GM21447 (cell line): ENCODE data around the gene PTH1R.

ENCODE experiments used
- ATAC-seq: cut with Tn5 transposase; IDR thresholded peaks from one replicate; pipeline ENCODE4 v1.9.1; 2021; ENCODE audit not compliant: unreplicated experiment

Gene PTH1R

DNA sequence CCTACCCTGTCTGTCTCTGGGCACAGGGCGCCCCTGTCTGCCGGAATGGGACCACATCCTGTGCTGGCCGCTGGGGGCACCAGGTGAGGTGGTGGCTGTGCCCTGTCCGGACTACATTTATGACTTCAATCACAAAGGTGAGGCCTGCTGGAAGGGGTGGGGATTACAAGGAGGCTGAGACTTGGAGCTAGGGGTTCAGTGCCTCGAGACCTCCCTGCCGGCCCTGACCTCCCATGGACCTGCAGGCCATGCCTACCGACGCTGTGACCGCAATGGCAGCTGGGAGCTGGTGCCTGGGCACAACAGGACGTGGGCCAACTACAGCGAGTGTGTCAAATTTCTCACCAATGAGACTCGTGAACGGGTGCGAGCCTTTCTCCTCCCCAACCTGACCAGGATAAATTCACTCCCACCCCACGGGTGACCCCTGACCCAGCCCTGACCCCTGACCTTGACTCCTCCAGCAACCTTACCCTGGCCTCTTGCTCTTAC lies 20.4 kb downstream of the PTH1R start:
- ATAC-seq = no peak

DNA sequence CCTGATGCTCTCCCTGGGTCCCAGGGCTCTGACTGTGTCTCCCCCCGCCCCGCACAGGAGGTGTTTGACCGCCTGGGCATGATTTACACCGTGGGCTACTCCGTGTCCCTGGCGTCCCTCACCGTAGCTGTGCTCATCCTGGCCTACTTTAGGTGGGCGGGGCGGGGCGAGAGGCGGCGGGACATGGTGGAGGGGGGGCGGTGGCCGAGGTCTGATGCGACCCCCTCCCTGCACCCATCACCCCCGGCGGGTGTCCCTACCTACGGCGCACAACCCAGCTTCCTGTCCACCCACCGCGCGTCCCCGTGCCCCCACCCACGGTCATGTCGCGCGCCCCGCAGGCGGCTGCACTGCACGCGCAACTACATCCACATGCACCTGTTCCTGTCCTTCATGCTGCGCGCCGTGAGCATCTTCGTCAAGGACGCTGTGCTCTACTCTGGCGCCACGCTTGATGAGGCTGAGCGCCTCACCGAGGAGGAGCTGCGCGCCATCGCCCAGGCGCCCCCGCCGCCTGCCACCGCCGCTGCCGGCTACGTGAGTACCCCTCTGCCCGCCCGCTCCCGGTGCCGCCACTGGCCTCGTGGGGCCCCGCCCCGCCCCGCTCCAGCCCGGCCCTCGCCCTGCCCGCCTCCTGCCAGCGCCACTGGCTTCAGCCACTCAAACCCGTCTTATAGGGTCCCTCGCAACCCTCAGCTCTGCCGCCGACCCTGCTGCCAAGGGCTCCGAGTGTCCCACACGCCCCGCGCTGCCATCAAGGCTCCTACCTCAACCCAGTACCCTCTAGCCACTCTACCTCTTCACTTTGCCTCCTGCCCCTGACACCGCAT lies 21.0 kb downstream of the PTH1R start:
- ATAC-seq = no peak

DNA sequence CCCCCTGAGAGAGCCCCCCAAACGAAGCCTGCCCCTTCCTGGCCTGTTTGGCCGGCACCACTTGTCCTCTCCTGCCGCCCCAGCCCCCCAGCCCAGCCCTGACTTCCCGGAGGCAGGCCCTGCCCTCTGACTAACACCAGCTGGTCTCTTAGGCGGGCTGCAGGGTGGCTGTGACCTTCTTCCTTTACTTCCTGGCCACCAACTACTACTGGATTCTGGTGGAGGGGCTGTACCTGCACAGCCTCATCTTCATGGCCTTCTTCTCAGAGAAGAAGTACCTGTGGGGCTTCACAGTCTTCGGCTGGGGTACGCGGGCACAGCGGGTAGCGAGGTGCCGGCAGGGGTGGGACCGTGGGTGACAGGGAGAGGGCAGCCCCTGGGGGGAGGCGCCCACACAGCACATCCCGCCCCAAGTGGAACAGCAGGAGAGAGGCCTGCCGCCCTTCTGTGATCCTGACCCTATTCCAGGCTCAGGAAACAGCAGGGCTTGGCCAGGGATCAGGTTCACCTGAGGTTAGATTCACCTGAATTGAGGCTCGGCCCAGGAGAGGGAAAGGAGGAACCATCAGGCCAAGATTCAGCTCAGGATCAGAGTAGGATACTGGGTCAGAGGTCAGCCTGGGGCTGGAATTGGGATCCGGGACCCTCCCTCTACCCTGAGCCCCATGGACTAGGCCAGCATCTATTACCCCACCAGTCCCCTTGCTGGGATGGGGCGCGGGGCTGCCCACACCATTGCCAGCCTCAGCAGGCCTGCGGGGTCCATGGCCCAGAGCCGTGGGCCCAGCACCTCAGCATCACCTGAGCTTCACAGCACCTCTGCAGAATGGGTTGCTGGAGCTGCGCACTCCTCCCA lies 21.9 kb downstream of the PTH1R start:
- no peak for ATAC-seq

DNA sequence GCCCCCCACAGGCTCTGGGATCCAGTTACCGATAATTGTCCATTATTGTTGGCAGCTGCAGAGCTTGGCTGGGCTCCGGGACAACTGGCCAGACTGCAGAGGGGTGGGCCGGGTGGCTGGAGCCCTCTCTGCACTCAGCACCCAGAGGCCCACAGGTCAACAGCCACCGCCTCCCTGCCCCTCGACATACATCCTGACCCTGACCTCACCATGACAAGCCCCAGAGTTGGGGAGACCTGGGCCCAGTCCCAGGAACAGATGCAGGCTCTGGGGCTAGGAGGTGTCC lies 22.4 kb downstream of the PTH1R start:
- no peak for ATAC-seq

DNA sequence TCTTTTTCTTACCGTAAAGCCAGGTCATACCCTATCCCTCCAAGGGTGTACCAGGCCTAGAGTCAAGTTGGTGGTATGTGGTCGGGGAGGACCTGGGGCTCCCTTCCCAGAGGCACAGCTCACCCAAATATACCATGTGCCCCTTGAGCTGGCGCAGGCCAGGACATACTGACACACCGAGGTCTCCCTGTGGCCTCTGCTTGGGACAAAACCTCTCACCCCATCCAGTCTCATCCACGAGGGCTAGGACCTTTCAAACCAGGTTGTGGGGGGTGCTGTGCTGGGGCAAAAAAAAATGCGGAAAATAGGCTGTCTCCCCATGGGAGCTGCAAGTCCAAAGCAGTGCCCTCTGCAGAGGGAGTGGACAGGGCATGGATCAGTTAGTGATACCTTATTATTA lies 22.8 kb downstream of the PTH1R start:
- ATAC-seq = no peak

DNA sequence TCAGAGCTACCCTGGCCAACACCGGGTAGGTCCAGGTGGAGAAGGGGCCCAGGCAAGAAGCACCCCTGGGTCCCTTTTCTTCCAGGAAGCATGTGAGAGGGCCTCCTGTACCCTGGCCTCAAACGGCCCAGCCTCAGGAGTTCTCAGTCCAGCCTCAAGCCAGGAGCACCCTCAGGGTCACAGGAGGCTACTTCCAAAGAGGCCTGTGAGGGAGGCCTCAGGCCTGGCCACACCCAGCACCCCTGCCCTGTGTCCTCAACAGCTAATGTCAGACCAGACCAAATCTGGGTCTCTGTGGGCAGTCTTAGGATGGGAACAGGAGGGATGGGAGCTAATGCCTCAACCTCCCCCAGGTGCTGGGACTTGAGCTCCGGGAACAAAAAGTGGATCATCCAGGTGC lies 23.5 kb downstream of the PTH1R start:
- ATAC-seq = no peak

DNA sequence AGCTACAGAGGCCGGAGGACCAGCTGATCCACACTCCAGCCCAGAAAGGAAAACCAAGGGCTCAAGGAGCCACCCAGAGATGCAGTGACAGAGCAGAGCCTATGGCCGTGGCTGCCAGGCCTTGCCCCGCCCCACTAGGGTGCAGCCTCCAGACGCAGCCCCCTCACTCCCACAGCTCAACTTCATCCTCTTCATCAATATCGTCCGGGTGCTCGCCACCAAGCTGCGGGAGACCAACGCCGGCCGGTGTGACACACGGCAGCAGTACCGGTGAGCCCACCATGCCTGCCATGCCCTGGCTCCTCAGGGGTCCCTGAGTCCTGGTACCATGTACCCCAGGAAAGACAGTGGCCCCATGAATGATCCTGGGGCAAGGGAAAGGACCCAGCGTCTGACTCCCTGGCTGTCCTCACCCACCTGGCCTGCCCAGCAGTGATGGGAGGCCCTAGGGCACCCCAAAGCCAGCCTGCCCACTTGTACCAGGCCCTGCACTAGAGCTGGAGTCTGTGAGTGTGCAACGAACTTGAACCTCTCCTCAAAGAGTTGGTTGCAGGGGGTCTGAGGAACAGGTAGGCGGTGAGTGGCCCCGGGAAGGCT lies 24.2 kb downstream of the PTH1R start:
- ATAC-seq = no peak

DNA sequence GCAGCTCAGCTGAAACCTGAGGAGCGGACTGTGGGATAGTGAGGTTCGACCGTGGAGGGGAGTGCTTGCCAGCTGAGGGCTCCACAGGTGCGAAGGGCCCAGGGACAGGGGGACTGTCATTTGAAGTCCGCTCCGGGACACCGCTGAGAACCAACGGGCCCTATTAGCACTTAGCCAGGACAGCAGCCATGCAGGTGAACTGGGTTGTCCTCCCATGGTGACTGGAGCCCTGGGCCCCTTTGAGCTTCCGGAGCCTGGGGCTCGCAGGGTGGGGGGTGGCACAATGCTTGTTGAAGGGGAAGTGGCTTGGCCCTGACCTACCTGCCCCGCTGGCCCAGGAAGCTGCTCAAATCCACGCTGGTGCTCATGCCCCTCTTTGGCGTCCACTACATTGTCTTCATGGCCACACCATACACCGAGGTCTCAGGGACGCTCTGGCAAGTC lies 24.7 kb downstream of the PTH1R start:
- no peak for ATAC-seq

DNA sequence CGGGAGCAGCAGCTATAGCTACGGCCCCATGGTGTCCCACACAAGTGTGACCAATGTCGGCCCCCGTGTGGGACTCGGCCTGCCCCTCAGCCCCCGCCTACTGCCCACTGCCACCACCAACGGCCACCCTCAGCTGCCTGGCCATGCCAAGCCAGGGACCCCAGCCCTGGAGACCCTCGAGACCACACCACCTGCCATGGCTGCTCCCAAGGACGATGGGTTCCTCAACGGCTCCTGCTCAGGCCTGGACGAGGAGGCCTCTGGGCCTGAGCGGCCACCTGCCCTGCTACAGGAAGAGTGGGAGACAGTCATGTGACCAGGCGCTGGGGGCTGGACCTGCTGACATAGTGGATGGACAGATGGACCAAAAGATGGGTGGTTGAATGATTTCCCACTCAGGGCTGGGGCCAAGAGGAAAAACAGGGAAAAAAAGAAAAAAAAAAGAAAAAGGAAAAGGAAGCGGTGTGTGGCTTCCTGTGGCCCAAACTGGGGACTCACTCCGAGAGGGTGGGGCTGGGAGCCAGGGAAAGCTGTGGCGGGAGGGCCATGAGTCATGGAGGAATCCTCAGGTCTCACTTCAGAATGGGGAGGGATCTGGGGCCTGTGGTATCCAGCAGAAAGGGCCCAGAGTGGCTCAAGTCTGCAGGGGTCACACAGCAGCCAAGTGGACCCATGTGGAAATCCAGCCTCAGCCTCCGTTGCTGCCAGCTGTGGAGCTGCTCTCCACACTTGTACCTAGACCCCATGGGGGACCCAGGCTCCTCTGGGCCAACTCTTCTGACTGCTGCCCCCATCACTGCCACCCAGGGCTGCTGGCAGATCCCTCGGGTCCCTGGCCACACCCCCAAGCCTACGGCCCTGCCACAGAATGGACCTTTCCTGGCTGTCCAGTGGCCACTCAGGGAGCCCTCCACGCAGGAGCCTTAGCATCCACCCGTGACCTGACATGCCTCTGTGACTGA lies 26.1 kb downstream of the PTH1R start:
- ATAC-seq = no peak

DNA sequence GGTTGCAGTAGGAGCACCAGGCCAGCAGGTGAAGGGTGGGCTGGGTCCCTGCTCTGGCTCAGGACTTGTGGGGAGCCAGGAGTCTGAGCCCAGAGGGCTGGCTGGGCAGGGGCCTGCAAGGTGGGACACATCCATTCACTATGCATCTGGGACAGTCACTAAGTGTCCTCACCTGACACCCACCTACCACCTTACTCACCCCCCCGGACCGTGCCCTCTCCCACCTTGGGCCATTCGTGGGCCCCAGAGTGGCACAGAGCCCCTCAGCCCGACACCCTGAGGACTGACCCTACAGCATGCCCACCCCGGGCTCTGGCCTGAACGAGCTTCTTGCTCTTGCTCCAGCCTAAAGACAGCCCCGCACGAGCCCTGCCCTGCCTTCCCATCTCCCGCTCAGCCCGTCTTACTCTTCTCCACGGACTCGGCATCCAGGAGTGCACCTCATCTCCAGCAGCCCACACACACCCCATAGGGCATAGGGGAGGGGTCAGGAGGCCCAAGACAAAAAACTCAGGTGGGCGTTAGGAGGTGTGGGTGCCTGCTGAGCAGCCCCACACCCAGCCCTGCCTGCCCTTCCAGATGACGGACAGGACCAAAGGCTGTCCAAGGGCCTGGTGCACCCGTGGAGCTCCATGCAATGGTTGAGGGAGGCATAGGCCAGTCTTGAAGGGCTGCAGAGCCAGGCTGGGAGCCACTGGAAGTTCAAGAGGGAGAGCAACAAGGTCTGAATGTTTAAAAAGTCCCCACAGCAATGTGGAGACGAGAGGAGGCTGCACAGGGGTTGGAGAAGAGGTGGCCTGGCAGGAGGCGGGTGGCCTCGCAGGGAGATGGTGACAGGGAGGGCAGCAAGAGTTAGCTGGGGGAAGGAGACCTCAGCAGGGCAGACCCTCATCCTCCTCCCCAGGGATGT lies 27.0 kb downstream of the PTH1R start:
- no peak for ATAC-seq

DNA sequence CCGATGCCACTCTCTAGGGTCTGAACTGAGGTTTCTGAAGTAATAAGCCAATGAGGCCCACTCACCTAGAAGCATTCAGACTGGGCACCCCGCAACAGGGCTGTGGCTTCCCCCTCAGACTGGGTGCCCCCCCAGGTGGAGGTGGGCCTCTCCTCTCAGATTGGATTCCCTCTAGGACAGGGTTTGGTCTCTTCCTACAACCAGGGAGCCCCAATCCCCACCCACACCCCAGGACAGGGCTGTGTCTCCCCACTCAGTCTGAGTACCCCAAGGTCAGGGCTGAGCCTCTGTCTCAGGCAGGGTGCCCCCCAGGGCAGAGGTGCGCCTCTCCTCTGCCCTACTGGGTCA lies 27.7 kb downstream of the PTH1R start:
- no peak for ATAC-seq

DNA sequence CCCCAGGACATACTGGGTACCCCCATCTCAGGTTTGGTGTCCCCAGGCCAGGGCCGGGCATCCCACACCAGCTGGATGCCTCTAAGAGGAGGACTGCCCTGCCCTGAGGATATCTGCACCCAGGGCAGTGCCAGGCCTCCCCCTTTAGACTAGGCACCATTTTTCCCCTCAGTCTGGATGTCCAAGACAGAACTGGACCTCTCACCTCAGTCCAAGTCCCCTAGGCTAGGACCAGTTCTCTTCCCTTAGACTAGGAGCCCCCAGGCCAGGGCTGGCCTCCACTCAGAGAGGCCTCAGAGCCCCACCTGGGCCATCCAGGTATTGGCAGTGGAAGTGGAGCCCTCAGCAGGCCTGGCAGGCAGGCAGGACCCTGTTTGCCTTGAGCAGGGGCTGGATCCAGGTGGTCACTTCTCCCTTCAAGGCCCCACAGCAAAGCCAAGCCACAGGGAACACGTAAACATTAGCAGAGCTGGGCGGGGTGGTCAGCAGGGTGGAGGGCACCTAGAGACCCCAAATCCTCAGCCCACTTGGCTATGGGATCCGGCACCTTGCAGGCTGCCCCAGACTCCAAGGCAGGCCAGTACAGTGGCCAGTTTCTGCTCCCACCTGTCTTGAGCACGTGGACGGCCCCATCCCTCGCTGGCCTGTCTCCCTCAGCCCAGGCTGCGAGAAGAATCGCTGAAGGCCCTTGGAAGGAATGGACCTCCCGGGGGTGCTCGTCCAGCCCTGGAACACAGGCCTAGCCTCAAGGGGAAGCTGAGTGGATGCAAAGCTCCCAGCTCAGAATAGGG lies 28.3 kb downstream of the PTH1R start:
- ATAC-seq = no peak

DNA sequence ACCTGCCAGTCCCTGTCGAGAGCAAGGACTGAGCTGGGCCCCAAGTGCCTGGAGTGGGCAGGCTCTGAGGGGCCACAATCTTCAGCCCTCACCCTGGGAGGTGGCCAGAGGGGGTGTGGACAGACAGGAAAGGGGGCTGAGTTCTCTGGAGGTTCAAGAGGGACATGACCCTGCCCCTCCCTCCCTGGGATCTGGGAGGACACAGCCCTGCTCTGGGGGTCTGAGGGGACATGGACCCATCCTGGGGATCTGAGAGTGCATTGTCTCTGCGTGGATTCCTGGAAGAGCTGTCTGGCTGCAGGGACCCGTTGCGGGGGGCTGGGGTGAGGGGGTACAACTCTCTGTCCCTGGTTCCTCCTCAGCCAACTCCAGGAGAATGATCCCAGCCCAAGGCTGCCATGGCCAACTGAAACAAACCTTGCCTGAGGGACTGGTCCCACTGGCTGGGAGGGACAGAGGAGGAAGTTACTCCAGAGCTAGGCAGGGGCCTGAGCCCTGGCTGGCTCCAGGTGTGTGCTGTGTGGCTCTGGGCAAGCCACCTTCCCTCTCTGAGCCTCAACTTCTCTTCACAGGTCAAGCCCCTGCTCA lies 29.0 kb downstream of the PTH1R start:
- ATAC-seq = no peak

DNA sequence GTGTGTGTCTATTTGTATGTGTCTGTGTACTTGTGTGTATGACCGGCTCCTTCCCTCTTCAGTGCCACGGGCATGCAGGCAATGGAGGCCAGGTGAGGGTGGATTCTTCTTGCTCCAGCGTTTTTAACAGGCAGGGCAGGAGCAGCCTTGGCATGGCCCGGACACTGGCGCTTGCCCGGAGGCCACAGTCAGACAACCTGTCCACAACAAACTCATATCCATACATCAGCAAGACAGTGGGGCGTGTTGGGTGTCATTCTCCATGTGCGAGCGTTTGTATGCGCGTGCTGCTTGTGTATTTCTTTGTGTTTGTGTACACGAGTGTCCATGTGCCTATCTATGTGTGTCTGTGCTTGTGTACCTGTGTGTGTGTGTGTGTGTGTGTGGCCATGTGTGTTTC lies 29.8 kb downstream of the PTH1R start:
- ATAC-seq = no peak

DNA sequence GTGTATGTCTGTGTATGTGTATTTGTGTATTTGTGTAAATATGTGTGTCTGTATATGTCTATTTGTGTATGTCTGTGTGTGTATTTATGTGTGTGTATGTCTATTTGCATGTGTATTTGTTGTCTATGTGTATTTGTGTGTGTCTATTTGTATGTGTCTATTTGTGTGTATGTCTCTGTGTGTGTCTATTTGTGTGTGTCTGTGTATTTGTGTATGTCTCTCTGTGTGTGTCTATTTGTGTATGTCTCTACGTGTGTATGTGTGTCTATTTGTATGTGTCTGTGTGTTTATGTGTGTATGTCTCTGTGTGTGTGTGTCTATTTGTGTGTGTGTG lies 30.4 kb downstream of the PTH1R start:
- ATAC-seq = no peak

DNA sequence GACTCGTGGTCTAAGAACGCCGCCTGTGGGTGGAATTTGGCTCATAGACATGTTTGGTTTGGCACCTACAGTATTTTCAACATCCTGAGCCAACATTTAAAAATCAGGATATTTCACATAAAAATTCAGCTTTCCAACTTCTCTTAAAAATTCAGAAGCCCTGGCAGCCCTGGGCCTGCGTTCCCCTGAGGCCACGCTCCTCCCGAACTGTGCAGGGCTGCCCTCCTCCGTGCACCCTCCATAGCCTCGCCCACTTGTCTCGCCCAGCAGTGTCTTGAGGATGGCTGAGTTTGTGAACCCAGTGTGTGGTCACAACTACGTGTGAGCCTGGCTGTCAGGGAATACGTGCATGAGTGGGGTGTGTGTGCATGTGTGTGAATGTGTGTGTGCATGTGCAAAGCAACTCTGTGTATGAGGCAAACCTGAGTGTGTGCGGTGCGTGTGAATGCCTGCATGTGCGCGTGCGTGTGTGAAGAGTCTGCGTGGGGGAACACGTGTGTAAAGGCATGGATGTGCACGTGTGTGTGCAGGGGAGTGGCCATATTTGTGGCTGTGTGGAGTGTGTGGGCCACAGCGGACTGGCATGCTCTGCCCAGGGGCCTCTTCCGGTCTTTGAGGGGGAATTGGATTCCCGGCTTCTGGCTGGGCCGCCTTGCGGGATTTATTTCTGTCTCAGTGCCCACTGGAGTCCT lies 30.9 kb downstream of the PTH1R start:
- no peak for ATAC-seq

DNA sequence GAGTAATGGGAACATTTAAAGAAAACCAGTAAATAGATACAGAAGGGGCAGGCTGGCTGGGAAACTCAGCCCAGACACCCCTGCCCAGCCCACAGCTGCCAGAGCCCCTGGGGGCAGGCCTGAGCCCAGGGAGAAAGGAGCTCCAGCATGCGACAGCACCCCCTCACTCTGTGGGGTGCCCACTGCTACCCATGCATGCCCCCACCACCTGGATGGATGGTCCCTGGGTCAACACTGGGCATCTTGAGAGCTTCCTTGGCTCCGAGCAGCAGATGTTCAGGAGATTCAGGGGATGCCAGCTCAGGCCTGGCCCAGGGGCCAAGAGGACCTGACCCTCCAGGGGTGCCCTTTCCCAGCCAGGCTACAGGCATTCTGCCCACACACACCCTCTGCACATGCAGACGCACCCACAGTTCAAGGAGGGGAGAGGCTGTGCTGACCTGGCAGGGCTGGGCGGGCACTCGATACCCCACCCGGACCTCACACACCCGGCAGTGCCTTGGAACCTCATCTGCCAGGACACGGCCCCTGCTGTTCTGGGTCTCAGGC lies 31.5 kb downstream of the PTH1R start:
- no peak for ATAC-seq
